ENCODE results near the gene SPEM2.

- TF ChIP-seq, protein P1, sequence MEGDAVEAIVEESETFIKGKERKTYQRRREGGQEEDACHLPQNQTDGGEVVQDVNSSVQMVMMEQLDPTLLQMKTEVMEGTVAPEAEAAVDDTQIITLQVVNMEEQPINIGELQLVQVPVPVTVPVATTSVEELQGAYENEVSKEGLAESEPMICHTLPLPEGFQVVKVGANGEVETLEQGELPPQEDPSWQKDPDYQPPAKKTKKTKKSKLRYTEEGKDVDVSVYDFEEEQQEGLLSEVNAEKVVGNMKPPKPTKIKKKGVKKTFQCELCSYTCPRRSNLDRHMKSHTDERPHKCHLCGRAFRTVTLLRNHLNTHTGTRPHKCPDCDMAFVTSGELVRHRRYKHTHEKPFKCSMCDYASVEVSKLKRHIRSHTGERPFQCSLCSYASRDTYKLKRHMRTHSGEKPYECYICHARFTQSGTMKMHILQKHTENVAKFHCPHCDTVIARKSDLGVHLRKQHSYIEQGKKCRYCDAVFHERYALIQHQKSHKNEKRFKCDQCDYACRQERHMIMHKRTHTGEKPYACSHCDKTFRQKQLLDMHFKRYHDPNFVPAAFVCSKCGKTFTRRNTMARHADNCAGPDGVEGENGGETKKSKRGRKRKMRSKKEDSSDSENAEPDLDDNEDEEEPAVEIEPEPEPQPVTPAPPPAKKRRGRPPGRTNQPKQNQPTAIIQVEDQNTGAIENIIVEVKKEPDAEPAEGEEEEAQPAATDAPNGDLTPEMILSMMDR (IDR thresholded peaks at IDR 0.05): no peak
- TF ChIP-seq EP300 (IDR thresholded peaks at IDR 0.05) (no peak), POLR2A (IDR thresholded peaks at IDR 0.05) (no peak), POLR2AphosphoS5 (IDR thresholded peaks at IDR 0.05) (no peak)
These were observed 9.1 kb upstream of the SPEM2 start for GRCh38 chr17:7416323-7416722.

Data from upper lobe of left lung (tissue), 4 donors.